ENCODE data around the gene MND1. TPM values are rescaled to one million over a fixed set of nuclear protein-coding genes. Genes with fewer than 3 reads are reported as not detected.

Gene MND1
- total RNA-seq, 1 donor from 2014 or later = 33.6 TPM

- Mint-ChIP-seq H3K9me3 (no peaks in the 10 kb centered on the region), H3K27me3 (ENCODE audit: low read depth) (no peaks in the 10 kb centered on the region), H3K27ac (ENCODE audit: unreplicated experiment) (no peak overlapping the region), H3K4me1 (peaks cover 21% of the 10 kb centered on the region), H3K4me3 (no peak overlapping the region), H3K36me3 (ENCODE audit: low read depth) (peaks cover 24% of the 10 kb centered on the region)
- TF ChIP-seq, protein P1, sequence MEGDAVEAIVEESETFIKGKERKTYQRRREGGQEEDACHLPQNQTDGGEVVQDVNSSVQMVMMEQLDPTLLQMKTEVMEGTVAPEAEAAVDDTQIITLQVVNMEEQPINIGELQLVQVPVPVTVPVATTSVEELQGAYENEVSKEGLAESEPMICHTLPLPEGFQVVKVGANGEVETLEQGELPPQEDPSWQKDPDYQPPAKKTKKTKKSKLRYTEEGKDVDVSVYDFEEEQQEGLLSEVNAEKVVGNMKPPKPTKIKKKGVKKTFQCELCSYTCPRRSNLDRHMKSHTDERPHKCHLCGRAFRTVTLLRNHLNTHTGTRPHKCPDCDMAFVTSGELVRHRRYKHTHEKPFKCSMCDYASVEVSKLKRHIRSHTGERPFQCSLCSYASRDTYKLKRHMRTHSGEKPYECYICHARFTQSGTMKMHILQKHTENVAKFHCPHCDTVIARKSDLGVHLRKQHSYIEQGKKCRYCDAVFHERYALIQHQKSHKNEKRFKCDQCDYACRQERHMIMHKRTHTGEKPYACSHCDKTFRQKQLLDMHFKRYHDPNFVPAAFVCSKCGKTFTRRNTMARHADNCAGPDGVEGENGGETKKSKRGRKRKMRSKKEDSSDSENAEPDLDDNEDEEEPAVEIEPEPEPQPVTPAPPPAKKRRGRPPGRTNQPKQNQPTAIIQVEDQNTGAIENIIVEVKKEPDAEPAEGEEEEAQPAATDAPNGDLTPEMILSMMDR (conservative IDR thresholded peaks at IDR 0.05) = no peak
- no peak for DNase-seq (ENCODE audit: low read depth, low spot score)
Observed at GRCh38 chr4:153314915-153315314, 29.6 kb upstream of the MND1 start.

DNA sequence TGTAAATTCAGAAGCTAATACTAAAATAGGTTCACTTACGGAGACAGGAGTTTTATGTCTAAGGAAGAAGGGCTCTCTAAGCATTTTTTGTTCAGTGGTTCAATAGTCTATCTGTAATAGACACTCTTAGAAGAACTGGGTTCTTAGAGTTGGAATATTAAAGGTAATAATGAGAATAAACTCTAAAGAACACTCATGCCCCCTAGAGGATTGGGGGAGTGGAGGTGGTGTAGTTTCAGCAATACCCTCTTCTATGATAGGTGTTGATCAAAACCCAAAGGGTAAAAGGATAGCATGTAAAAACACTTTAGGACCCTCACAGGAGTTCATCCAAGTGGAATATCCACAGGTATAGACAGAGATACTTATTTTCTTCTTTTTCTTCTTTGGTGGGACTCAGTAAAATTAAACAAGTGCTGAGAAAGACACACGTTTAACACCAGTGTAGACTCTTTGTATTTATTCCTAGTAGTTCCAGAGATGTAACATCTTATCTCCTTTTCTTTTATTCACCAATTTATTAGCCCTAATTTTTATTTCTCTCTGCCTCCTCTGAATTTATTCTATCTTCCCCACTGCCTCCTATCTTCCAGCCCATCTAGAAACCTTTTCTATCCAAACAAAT is 25.7 kb upstream of the MND1 start:
- no peaks in the 10 kb centered on the region for H3K27me3 Mint-ChIP-seq (ENCODE audit: low read depth)

GRCh38 chr4:153322791-153323190 is 21.7 kb upstream of the MND1 start:
- TF ChIP-seq, protein P1 (conservative IDR thresholded peaks at IDR 0.05) = no peak
- Mint-ChIP-seq H3K27ac (ENCODE audit: unreplicated experiment) (no peak overlapping the region), H3K4me3 (no peak overlapping the region), H3K9me3 (no peaks in the 10 kb centered on the region), H3K27me3 (ENCODE audit: low read depth) (no peaks in the 10 kb centered on the region), H3K36me3 (ENCODE audit: low read depth) (peaks cover 10% of the 10 kb centered on the region), H3K4me1 (peaks cover 20% of the 10 kb centered on the region)
- DNase-seq (ENCODE audit: low read depth, low spot score) = no peak

More for the DNA sequence above, 25.7 kb upstream of the MND1 start:
- Mint-ChIP-seq H3K4me1 (peaks cover 11% of the 10 kb centered on the region), H3K4me3 (no peak overlapping the region), H3K9me3 (no peaks in the 10 kb centered on the region), H3K27ac (ENCODE audit: unreplicated experiment) (no peak overlapping the region), H3K36me3 (ENCODE audit: low read depth) (peaks cover 16% of the 10 kb centered on the region)
- TF ChIP-seq, protein P1 (conservative IDR thresholded peaks at IDR 0.05) = peak; percentile 83
- peak; percentile 14 for DNase-seq (ENCODE audit: low read depth, low spot score)

- Mint-ChIP-seq H3K4me1 (peaks cover 13% of the 10 kb centered on the region), H3K36me3 (ENCODE audit: low read depth) (peaks cover 9% of the 10 kb centered on the region), H3K4me3 (no peak overlapping the region), H3K27me3 (ENCODE audit: low read depth) (no peaks in the 10 kb centered on the region), H3K27ac (ENCODE audit: unreplicated experiment) (no peak overlapping the region), H3K9me3 (no peaks in the 10 kb centered on the region)
- no peak for DNase-seq (ENCODE audit: low read depth, low spot score)
- TF ChIP-seq, protein P1 (conservative IDR thresholded peaks at IDR 0.05) = no peak
Observed at GRCh38 chr4:153324046-153324445, 20.4 kb upstream of the MND1 start.

- no peaks in the 10 kb centered on the region for H3K27me3 Mint-ChIP-seq (ENCODE audit: low read depth)
- no peaks in the 10 kb centered on the region for H3K9me3 Mint-ChIP-seq
- no peak overlapping the region for H3K27ac Mint-ChIP-seq (ENCODE audit: unreplicated experiment)
Observed at GRCh38 chr4:153325558-153325957, 18.9 kb upstream of the MND1 start.

More at GRCh38 chr4:153325558-153325957, 18.9 kb upstream of the MND1 start:
- Mint-ChIP-seq H3K36me3 (ENCODE audit: low read depth) (peaks cover 9% of the 10 kb centered on the region), H3K4me1 (peaks cover 9% of the 10 kb centered on the region), H3K4me3 (no peak overlapping the region)
- DNase-seq (ENCODE audit: low read depth, low spot score) = no peak
- TF ChIP-seq, protein P1 (conservative IDR thresholded peaks at IDR 0.05) = no peak
